Endothelial cell of umbilical vein (primary cell): ENCODE measurements around the gene CRHR1. TPM values are rescaled to one million over a fixed set of nuclear protein-coding genes. Genes with fewer than 3 reads are reported as not detected.

Experiments
- BruUV-seq: library from RNA; stranded (reverse); fragments of 400-500 nt; replicated peaks from 2 replicates; lab custom pipeline; 2021; lab: Mats Ljungman, UMichigan
- CTCF ChIA-PET: fragments of 300-600, 350-600 bp; sonication (Branson Sonifier 250); formaldehyde crosslinking; loops from one replicate; lab custom pipeline; 2021; ENCODE audit warnings: antibody characterized with exemption, inconsistent platforms; lab: Charles Lee
- POLR2A ChIA-PET: fragments of 300-600, 350-600 bp; sonication (Branson Sonifier 250); formaldehyde crosslinking; loops from one replicate; lab custom pipeline; 2021; ENCODE audit warnings: antibody characterized with exemption, inconsistent platforms; lab: Charles Lee
- DNase-seq: peaks from one replicate; pipeline ENCODE4 v3.0.0-alpha.2; 2011; ENCODE audit warnings: low read depth, low spot score
- FAIRE-seq: peaks from 2 replicates; lab custom pipeline; 2011; peaks lifted over from hg19 to GRCh38; lab: Jason Lieb, UNC
- H2AFZ ChIP-seq: 2 replicates; pipeline ENCODE4 v1.6.0; 2012; ENCODE audit warnings: low read depth, low read length, control low read depth, inconsistent platforms
- H3K27ac ChIP-seq: 2 replicates; pipeline ENCODE4 v1.5.1; 2011; ENCODE audit warnings: low read depth, mild to moderate bottlenecking, control low read depth, low read length, moderate library complexity; ENCODE audit not compliant: insufficient read depth
- H3K27me3 ChIP-seq, 2 experiments: 2 replicates each; pipeline versions ENCODE4 v1.6.0 to v1.6.1; 2011; ENCODE audit warnings: low read length in 2 of 2, mixed read lengths in 1 of 2; ENCODE audit not compliant: control insufficient read depth in 2 of 2, insufficient read depth in 2 of 2
- H3K36me3 ChIP-seq, 2 experiments: 2 replicates in 1 of 2; 3 replicates in 1 of 2; pipeline ENCODE4 v1.5.1; 2011; ENCODE audit warnings: low read length in 2 of 2, mild to moderate bottlenecking in 1 of 2, moderate library complexity in 1 of 2; ENCODE audit not compliant: control insufficient read depth in 2 of 2, insufficient read depth in 2 of 2; ENCODE audit errors: extremely low read depth in 1 of 2
- H3K4me1 ChIP-seq: 3 replicates; pipeline ENCODE4 v1.5.1; 2011; ENCODE audit warnings: mild to moderate bottlenecking, low read length; ENCODE audit not compliant: control insufficient read depth, insufficient read depth; ENCODE audit errors: extremely low read depth
- H3K4me2 ChIP-seq: 2 replicates; pipeline ENCODE4 v1.6.1; 2011; ENCODE audit warnings: low read length, control low read depth, mixed read lengths; ENCODE audit not compliant: insufficient read depth
- H3K4me3 ChIP-seq, 3 experiments: fragments of 200-600 bp in 1 of 3; sonication (generic), shearing (Covaris generic) in 1 of 3; replicated peaks in 1 of 3; 2 replicates each; pipeline ENCODE4 v1.5.1; 2011 to 2016; ENCODE audit warnings: control low read depth in 3 of 3, low read length in 3 of 3, mild to moderate bottlenecking in 2 of 3, inconsistent platforms in 1 of 3, low read depth in 1 of 3, moderate library complexity in 1 of 3; ENCODE audit not compliant: insufficient read depth in 1 of 3
- H3K79me2 ChIP-seq: 2 replicates; pipeline ENCODE4 v1.6.0; 2012; ENCODE audit warnings: low read length, inconsistent platforms; ENCODE audit not compliant: control insufficient read depth, insufficient read depth
- H3K9ac ChIP-seq: replicated peaks from 2 replicates; pipeline ENCODE3; 2011; ENCODE audit warnings: low read length, control low read depth; ENCODE audit not compliant: insufficient read depth; ENCODE audit errors: extremely low read depth
- H3K9me1 ChIP-seq: replicated peaks from 3 replicates; pipeline ENCODE4 v1.6.0; 2011; ENCODE audit warnings: mild to moderate bottlenecking, low read length; ENCODE audit not compliant: control insufficient read depth, insufficient read depth; ENCODE audit errors: extremely low read depth
- H3K9me3 ChIP-seq: replicated peaks from 2 replicates; pipeline ENCODE4 v1.5.1; 2012; ENCODE audit warnings: low read length, inconsistent platforms; ENCODE audit not compliant: control insufficient read depth, insufficient read depth
- H4K20me1 ChIP-seq: replicated peaks from 2 replicates; pipeline ENCODE3; 2011; ENCODE audit warnings: mild to moderate bottlenecking, low read length; ENCODE audit not compliant: control insufficient read depth, insufficient read depth; ENCODE audit errors: extremely low read depth
- CTCF ChIP-seq, 2 donors: IDR thresholded peaks; 1 replicate in 1 of 2; 2 replicates in 1 of 2; pipeline ENCODE4 v1.5.1; 2011; ENCODE audit warnings: low read length in 2 of 2, mild to moderate bottlenecking in 2 of 2, moderate library complexity in 2 of 2, control low read depth in 1 of 2, inconsistent platforms in 1 of 2, low read depth in 1 of 2; ENCODE audit not compliant: insufficient read depth in 1 of 2; ENCODE audit errors: extremely low read depth in 1 of 2
- EZH2 ChIP-seq: IDR thresholded peaks from 2 replicates; pipeline ENCODE4 v1.6.1; 2012; ENCODE audit warnings: borderline replicate concordance, low read depth, mild to moderate bottlenecking, moderate library complexity, low read length, inconsistent platforms; ENCODE audit not compliant: severe bottlenecking
- FOS ChIP-seq: IDR thresholded peaks from 2 replicates; pipeline ENCODE4 v1.6.1; 2011; ENCODE audit warnings: mild to moderate bottlenecking, low read length, moderate library complexity, borderline replicate concordance; ENCODE audit not compliant: insufficient read depth
- GATA2 ChIP-seq: IDR thresholded peaks from 2 replicates; pipeline ENCODE4 v1.7.0; 2011; ENCODE audit warnings: low read depth, mild to moderate bottlenecking, moderate library complexity, mixed read lengths, low read length; ENCODE audit not compliant: insufficient read length, insufficient read depth
- JUN ChIP-seq: IDR thresholded peaks from 2 replicates; pipeline ENCODE4 v1.6.1; 2011; ENCODE audit warnings: borderline replicate concordance, low read depth; ENCODE audit not compliant: insufficient read length, insufficient read depth
- MYC ChIP-seq: IDR thresholded peaks from one replicate; pipeline ENCODE4 v1.6.1; 2011; ENCODE audit warnings: mild to moderate bottlenecking, low read depth, low read length
- POLR2A ChIP-seq: IDR thresholded peaks from 2 replicates; pipeline ENCODE4 v1.6.1; 2012; ENCODE audit warnings: low read depth, mild to moderate bottlenecking, control low read depth, low read length
- POLR2AphosphoS5 ChIP-seq: IDR thresholded peaks from 2 replicates; pipeline ENCODE4 v1.6.1; 2012; ENCODE audit warnings: low read depth, mild to moderate bottlenecking, control low read depth, low read length, moderate library complexity; ENCODE audit not compliant: insufficient read depth
- dilution Hi-C: fragments of 300-500 bp; cut with MboI; formaldehyde crosslinking; loops from one replicate; pipeline ENCODE4 v1.15.0; 2019; ENCODE audit warnings: low sequenced_read_pairs; ENCODE audit not compliant: extremely low pct_ligation_motif_present
- intact Hi-C: fragments of 100-400 bp; cut with micrococcal nuclease; formaldehyde crosslinking; loops from one replicate; pipeline ENCODE4 v1.10.0; 2022
- polyA plus RNA-seq, 4 experiments: library from polyadenylated mRNA; depleted of rRNA in 3 of 4; stranded (reverse) in 3 of 4; unstranded in 1 of 4; fragments of >200 nt; gene quantifications; 2 replicates each; pipeline versions ENCODE4 v1.2.1 to v1.2.3, GENCODE V29; 2011 to 2012; ENCODE audit warnings: missing spikeins in 1 of 4
- total RNA-seq: library from RNA; stranded (reverse); gene quantifications from 2 replicates; pipeline ENCODE4 v1.2.3, GENCODE V29; 2021
- TF ChIP-seq, protein P1 (sequence below): IDR thresholded peaks from 2 replicates; pipeline ENCODE4 v1.6.1; 2011; ENCODE audit not compliant: insufficient read depth, insufficient read length

Gene CRHR1
- total and polyA plus RNA-seq, 2 donors (not counting 3 experiments of a cell fraction or from before 2014, with no cell fraction given): not detected

- TF ChIP-seq POLR2AphosphoS5: no peak
- no peak for TF ChIP-seq CTCF (IDR thresholded peaks at IDR 0.05; ENCODE audit: extremely low read depth in 1 of 2, insufficient read depth in 1 of 2, low read depth in 1 of 2, low read length in 2 of 2)
- no peak for TF ChIP-seq EZH2
- no peak for TF ChIP-seq FOS
- TF ChIP-seq MYC: no peak
- TF ChIP-seq JUN: no peak
- no peak for TF ChIP-seq POLR2A
- TF ChIP-seq, protein P1, sequence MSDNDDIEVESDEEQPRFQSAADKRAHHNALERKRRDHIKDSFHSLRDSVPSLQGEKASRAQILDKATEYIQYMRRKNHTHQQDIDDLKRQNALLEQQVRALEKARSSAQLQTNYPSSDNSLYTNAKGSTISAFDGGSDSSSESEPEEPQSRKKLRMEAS: no peak
- TF ChIP-seq GATA2: no peak
- CTCF ChIA-PET: interaction anchor here (1.4 kb wide), 1 partner anchor 189 kb away, joined by 6 read pairs; no protein-coding TSS in a partner anchor
- intact Hi-C loops (no loop called here), dilution Hi-C loops (no loop called here)
- Histone ChIP-seq H3K4me1 (no peaks in the 10 kb centered on the region), H2AFZ (no peak overlapping the region), H4K20me1 (no peaks in the 10 kb centered on the region), H3K36me3 (no peaks in the 10 kb centered on the region), H3K27ac (no peak overlapping the region), H3K4me3 (no peak overlapping the region), H3K9ac (no peak overlapping the region), H3K27me3 (no peaks in the 10 kb centered on the region), H3K9me3 (no peaks in the 10 kb centered on the region), H3K9me1 (no peaks in the 10 kb centered on the region), H3K79me2 (no peaks in the 10 kb centered on the region), H3K4me2 (no peak overlapping the region)
- FAIRE-seq: no peak
- BruUV-seq: no TSS peak
- POLR2A ChIA-PET: no interaction called here
- DNase-seq: no peak
Observed at GRCh38 chr17:45828582-45829133, 44.5 kb downstream of the CRHR1 start.
